K562 (cell line): ENCODE measurements around the gene SLC1A5. TPM values are rescaled to one million over a fixed set of nuclear protein-coding genes. Genes with fewer than 3 reads are reported as not detected.

Experiments used
- CTBP1 ChIP-seq: fragments of 450-650 bp; IDR thresholded peaks from 2 replicates; pipeline ENCODE4 v1.6.1; 2016; ENCODE audit warnings: borderline replicate concordance
- DNMT1 ChIP-seq: fragments of 450-650 bp; IDR thresholded peaks from 2 replicates; pipeline ENCODE4 v1.6.1; 2016; ENCODE audit warnings: antibody characterized with exemption, mild to moderate bottlenecking
- MCM5 ChIP-seq: fragments of 450-650 bp; IDR thresholded peaks from 2 replicates; pipeline ENCODE4 v1.6.1; 2016; ENCODE audit warnings: low read depth
- NFXL1 ChIP-seq: fragments of 450-650 bp; formaldehyde crosslinking; IDR thresholded peaks from 2 replicates; pipeline ENCODE4 v1.4.0; 2021; ENCODE audit warnings: mild to moderate bottlenecking
- TGIF2 ChIP-seq: sonication (generic); formaldehyde crosslinking; IDR thresholded peaks from 2 replicates; pipeline ENCODE4 v1.8.1; 2022; ENCODE audit warnings: mild to moderate bottlenecking, missing genetic modification reagents, moderate library complexity
- polyA plus RNA-seq, 8 experiments: library from polyadenylated mRNA; depleted of rRNA in 4 of 8; stranded (reverse) in 5 of 8; unstranded in 3 of 8; fragments of >200 nt; fragmentation: Nextera tagmentation in 2 of 8; fragmentation: Illumina TruSeq in 1 of 8; extraction: Ambion mirVana in 2 of 8; extraction: Trizol in 1 of 8; gene quantifications; 2 replicates each; pipeline versions ENCODE4 v1.2.1 to v1.2.3, GENCODE V29; 2011 to 2014; ENCODE audit warnings: inconsistent platforms in 1 of 8, missing spikeins in 1 of 8
- total RNA-seq, 7 experiments: library from RNA; depleted of rRNA in 6 of 7; stranded (reverse); fragments of >200 nt in 6 of 7; fragmentation: Illumina TruSeq in 2 of 7; extraction: Trizol in 2 of 7; gene quantifications; 2 replicates each; pipeline versions ENCODE4 v1.2.1 to v1.2.3, GENCODE V29; 2011 to 2021; ENCODE audit warnings: low replicate concordance in 1 of 7
- TF ChIP-seq, protein P1 (sequence below): fragments of 250-450 bp; sonication (Bioruptor Pico); IDR thresholded peaks from 2 replicates; pipeline ENCODE4 v1.4.0; 2020; ENCODE audit warnings: mild to moderate bottlenecking, moderate library complexity, borderline replicate concordance
- TF ChIP-seq, protein P2 (sequence below): sonication (generic); formaldehyde crosslinking; IDR thresholded peaks from 2 replicates; pipeline ENCODE4 v1.8.0; 2023; ENCODE audit warnings: missing genetic modification reagents, mild to moderate bottlenecking, borderline replicate concordance
- TF ChIP-seq, protein P3 (sequence below), 2 experiments: fragments of 150-350 bp in 1 of 2; IDR thresholded peaks; 2 replicates each; pipeline ENCODE4 v1.6.1; 2012 to 2016; ENCODE audit warnings: low read depth in 2 of 2, low read length in 2 of 2, mild to moderate bottlenecking in 1 of 2, moderate library complexity in 1 of 2
- TF ChIP-seq, protein P4 (sequence below): sonication (generic); formaldehyde crosslinking; IDR thresholded peaks from 2 replicates; pipeline ENCODE4 v1.8.0; 2023; ENCODE audit warnings: mild to moderate bottlenecking, missing genetic modification reagents

SLC1A5 gene
- total and polyA plus RNA-seq, 9 of the 15 experiments (the other 6 are each of a cell fraction or from before 2014, with no cell fraction given), result 31.2 to 417 (median 134) TPM

DNA sequence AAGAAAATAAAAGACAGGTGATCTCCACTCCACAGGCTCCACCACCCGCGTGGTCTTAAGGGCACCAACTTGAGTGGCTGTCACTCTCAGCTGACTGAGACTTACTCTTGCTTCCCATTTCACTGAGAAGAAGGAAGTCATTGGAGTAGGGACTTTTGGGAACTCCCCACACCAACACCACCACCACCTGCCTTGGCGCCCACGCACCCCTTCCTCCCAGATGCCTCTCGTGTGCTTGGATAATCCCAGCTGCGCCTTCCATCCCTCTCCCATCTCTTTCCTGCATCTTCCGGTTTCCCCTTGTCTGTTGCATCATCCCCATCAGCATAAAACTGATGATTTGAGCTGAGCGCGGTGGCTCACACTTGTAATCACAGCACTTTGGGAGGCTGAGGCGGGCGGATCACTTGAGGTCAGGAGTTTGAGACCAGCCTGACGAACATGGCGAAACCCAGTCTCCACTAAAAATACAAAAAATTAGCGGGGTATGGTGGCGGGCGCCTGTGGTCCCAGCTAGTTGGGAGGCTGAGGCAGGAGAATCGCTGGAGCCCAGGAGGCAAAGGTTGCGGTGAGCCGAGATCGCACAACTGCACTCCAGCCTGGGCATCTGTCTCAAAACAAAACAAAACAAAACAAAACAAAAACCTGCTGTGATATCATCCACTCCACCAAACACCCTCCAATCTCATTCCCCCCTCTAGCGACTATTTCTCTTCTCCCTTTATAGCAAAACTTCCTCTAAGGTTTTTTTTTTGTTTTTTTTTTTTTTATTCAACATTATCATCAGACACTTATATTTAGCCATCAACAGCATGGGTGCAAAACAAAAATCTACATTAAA is 36.7 kb upstream of the SLC1A5 start (continued):
- TF ChIP-seq, protein P1, sequence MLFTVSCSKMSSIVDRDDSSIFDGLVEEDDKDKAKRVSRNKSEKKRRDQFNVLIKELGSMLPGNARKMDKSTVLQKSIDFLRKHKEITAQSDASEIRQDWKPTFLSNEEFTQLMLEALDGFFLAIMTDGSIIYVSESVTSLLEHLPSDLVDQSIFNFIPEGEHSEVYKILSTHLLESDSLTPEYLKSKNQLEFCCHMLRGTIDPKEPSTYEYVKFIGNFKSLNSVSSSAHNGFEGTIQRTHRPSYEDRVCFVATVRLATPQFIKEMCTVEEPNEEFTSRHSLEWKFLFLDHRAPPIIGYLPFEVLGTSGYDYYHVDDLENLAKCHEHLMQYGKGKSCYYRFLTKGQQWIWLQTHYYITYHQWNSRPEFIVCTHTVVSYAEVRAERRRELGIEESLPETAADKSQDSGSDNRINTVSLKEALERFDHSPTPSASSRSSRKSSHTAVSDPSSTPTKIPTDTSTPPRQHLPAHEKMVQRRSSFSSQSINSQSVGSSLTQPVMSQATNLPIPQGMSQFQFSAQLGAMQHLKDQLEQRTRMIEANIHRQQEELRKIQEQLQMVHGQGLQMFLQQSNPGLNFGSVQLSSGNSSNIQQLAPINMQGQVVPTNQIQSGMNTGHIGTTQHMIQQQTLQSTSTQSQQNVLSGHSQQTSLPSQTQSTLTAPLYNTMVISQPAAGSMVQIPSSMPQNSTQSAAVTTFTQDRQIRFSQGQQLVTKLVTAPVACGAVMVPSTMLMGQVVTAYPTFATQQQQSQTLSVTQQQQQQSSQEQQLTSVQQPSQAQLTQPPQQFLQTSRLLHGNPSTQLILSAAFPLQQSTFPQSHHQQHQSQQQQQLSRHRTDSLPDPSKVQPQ, result no peak
- TF ChIP-seq CTBP1 (peak; percentile 39; the same call in 1 of the 2 replicates), DNMT1 (no peak), TGIF2 (CRISPR knock-in tag) (no peak), MCM5 (no peak), NFXL1 (CRISPR knock-in tag) (no peak)
- TF ChIP-seq, protein P2, sequence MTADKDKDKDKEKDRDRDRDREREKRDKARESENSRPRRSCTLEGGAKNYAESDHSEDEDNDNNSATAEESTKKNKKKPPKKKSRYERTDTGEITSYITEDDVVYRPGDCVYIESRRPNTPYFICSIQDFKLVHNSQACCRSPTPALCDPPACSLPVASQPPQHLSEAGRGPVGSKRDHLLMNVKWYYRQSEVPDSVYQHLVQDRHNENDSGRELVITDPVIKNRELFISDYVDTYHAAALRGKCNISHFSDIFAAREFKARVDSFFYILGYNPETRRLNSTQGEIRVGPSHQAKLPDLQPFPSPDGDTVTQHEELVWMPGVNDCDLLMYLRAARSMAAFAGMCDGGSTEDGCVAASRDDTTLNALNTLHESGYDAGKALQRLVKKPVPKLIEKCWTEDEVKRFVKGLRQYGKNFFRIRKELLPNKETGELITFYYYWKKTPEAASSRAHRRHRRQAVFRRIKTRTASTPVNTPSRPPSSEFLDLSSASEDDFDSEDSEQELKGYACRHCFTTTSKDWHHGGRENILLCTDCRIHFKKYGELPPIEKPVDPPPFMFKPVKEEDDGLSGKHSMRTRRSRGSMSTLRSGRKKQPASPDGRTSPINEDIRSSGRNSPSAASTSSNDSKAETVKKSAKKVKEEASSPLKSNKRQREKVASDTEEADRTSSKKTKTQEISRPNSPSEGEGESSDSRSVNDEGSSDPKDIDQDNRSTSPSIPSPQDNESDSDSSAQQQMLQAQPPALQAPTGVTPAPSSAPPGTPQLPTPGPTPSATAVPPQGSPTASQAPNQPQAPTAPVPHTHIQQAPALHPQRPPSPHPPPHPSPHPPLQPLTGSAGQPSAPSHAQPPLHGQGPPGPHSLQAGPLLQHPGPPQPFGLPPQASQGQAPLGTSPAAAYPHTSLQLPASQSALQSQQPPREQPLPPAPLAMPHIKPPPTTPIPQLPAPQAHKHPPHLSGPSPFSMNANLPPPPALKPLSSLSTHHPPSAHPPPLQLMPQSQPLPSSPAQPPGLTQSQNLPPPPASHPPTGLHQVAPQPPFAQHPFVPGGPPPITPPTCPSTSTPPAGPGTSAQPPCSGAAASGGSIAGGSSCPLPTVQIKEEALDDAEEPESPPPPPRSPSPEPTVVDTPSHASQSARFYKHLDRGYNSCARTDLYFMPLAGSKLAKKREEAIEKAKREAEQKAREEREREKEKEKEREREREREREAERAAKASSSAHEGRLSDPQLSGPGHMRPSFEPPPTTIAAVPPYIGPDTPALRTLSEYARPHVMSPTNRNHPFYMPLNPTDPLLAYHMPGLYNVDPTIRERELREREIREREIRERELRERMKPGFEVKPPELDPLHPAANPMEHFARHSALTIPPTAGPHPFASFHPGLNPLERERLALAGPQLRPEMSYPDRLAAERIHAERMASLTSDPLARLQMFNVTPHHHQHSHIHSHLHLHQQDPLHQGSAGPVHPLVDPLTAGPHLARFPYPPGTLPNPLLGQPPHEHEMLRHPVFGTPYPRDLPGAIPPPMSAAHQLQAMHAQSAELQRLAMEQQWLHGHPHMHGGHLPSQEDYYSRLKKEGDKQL (CRISPR knock-in tag), result no peak
- TF ChIP-seq, protein P3, sequence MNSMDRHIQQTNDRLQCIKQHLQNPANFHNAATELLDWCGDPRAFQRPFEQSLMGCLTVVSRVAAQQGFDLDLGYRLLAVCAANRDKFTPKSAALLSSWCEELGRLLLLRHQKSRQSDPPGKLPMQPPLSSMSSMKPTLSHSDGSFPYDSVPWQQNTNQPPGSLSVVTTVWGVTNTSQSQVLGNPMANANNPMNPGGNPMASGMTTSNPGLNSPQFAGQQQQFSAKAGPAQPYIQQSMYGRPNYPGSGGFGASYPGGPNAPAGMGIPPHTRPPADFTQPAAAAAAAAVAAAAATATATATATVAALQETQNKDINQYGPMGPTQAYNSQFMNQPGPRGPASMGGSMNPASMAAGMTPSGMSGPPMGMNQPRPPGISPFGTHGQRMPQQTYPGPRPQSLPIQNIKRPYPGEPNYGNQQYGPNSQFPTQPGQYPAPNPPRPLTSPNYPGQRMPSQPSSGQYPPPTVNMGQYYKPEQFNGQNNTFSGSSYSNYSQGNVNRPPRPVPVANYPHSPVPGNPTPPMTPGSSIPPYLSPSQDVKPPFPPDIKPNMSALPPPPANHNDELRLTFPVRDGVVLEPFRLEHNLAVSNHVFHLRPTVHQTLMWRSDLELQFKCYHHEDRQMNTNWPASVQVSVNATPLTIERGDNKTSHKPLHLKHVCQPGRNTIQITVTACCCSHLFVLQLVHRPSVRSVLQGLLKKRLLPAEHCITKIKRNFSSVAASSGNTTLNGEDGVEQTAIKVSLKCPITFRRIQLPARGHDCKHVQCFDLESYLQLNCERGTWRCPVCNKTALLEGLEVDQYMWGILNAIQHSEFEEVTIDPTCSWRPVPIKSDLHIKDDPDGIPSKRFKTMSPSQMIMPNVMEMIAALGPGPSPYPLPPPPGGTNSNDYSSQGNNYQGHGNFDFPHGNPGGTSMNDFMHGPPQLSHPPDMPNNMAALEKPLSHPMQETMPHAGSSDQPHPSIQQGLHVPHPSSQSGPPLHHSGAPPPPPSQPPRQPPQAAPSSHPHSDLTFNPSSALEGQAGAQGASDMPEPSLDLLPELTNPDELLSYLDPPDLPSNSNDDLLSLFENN (IDR thresholded peaks at IDR 0.05; ENCODE audit: low read depth in 2 of 2, low read length in 2 of 2), result no peak
- TF ChIP-seq, protein P4, sequence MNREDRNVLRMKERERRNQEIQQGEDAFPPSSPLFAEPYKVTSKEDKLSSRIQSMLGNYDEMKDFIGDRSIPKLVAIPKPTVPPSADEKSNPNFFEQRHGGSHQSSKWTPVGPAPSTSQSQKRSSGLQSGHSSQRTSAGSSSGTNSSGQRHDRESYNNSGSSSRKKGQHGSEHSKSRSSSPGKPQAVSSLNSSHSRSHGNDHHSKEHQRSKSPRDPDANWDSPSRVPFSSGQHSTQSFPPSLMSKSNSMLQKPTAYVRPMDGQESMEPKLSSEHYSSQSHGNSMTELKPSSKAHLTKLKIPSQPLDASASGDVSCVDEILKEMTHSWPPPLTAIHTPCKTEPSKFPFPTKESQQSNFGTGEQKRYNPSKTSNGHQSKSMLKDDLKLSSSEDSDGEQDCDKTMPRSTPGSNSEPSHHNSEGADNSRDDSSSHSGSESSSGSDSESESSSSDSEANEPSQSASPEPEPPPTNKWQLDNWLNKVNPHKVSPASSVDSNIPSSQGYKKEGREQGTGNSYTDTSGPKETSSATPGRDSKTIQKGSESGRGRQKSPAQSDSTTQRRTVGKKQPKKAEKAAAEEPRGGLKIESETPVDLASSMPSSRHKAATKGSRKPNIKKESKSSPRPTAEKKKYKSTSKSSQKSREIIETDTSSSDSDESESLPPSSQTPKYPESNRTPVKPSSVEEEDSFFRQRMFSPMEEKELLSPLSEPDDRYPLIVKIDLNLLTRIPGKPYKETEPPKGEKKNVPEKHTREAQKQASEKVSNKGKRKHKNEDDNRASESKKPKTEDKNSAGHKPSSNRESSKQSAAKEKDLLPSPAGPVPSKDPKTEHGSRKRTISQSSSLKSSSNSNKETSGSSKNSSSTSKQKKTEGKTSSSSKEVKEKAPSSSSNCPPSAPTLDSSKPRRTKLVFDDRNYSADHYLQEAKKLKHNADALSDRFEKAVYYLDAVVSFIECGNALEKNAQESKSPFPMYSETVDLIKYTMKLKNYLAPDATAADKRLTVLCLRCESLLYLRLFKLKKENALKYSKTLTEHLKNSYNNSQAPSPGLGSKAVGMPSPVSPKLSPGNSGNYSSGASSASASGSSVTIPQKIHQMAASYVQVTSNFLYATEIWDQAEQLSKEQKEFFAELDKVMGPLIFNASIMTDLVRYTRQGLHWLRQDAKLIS (CRISPR knock-in tag), result no peak
